HCT116 (cell line): ENCODE results near the gene DMD. TPM values are rescaled to one million over a fixed set of nuclear protein-coding genes. Genes with fewer than 3 reads are reported as not detected.

Experiments used
- ATAC-seq: fragments of 200-7000 bp; cut with Tn5 transposase; 2 replicates; pipeline ENCODE4 v1.9.1; 2020; ENCODE audit warnings: mild to moderate bottlenecking, moderate library complexity
- BruUV-seq: library from RNA; stranded (reverse); fragments of 400-500 nt; replicated peaks from 2 replicates; lab custom pipeline; 2021; lab: Mats Ljungman, UMichigan
- CTCF ChIA-PET: fragments of 300-600 bp; sonication (Branson Sonifier 250); formaldehyde crosslinking; loops from one replicate; lab custom pipeline; 2021; ENCODE audit warnings: antibody characterized with exemption; lab: Charles Lee
- POLR2A ChIA-PET: fragments of 300-600, 350-600 bp; sonication (Branson Sonifier 250); formaldehyde crosslinking; loops from one replicate; lab custom pipeline; 2021; ENCODE audit warnings: antibody characterized with exemption; lab: Charles Lee
- RAD21 ChIA-PET, 2 experiments: fragments of 300-600 bp; sonication (Branson Sonifier 250); formaldehyde crosslinking; loops; one replicate each; lab custom pipeline; 2023; ENCODE audit warnings: low total read pairs in 2 of 2; ENCODE audit not compliant: uncharacterized antibody in 2 of 2, unreplicated experiment in 2 of 2, low non-redundant PET in 1 of 2; lab: Charles Lee
- DNase-seq: peaks from one replicate; pipeline ENCODE4 v3.0.0-alpha.2; 2010; ENCODE audit warnings: low read depth, low spot score
- H2AFZ ChIP-seq: fragments of 200-600 bp; shearing (Covaris generic), sonication (generic); 2 replicates; pipeline ENCODE4 v1.6.1; 2017; ENCODE audit warnings: low read depth, mixed run types, mixed read lengths, antibody characterized with exemption, low read length; ENCODE audit not compliant: poor library complexity, severe bottlenecking
- H3K27ac ChIP-seq: 2 replicates; pipeline ENCODE4 v1.5.1; 2012; ENCODE audit warnings: low read depth, low read length
- H3K27me3 ChIP-seq: fragments of 200-600 bp; sonication (generic); 2 replicates; pipeline ENCODE4 v1.6.1; 2016; ENCODE audit warnings: mixed run types, low read length, mixed read lengths; ENCODE audit not compliant: insufficient read depth
- H3K36me3 ChIP-seq, 2 experiments: fragments of 200-500 bp in 1 of 2; fragments of 200-600 bp in 1 of 2; sonication (Bioruptor generic) in 1 of 2; sonication (generic) in 1 of 2; 2 replicates each; pipeline versions ENCODE4 v1.5.1 to v1.6.1; 2014 to 2016; ENCODE audit warnings: low read length in 2 of 2, inconsistent platforms in 1 of 2, mixed read lengths in 1 of 2, mixed run types in 1 of 2; ENCODE audit not compliant: insufficient read depth in 2 of 2, control insufficient read depth in 1 of 2
- H3K4me1 ChIP-seq, 2 experiments: fragments of 200-600 bp in 1 of 2; sonication (generic) in 1 of 2; 2 replicates each; pipeline versions ENCODE4 v1.5.1 to v1.6.1; 2012 to 2017; ENCODE audit warnings: low read length in 2 of 2, inconsistent platforms in 1 of 2, mild to moderate bottlenecking in 1 of 2, mixed read lengths in 1 of 2, mixed run types in 1 of 2, moderate library complexity in 1 of 2; ENCODE audit not compliant: insufficient read depth in 2 of 2, control insufficient read depth in 1 of 2
- H3K4me2 ChIP-seq: fragments of 200-600 bp; sonication (generic); 2 replicates; pipeline ENCODE4 v1.6.1; 2017; ENCODE audit warnings: mixed run types, low read length, mixed read lengths
- H3K4me3 ChIP-seq, 2 experiments: fragments of 200-600 bp in 1 of 2; sonication (generic) in 1 of 2; replicated peaks in 1 of 2; 2 replicates each; pipeline ENCODE4 v1.5.1; 2011 to 2016; ENCODE audit warnings: low read length in 2 of 2, control low read depth in 1 of 2, low read depth in 1 of 2, mild to moderate bottlenecking in 1 of 2, mixed read lengths in 1 of 2, mixed run types in 1 of 2
- H3K79me2 ChIP-seq: fragments of 200-600 bp; sonication (generic); 2 replicates; pipeline ENCODE4 v1.6.1; 2017; ENCODE audit warnings: mild to moderate bottlenecking, mixed run types, low read length, moderate library complexity, mixed read lengths; ENCODE audit not compliant: insufficient read depth
- H3K9ac ChIP-seq: fragments of 200-600 bp; sonication (generic); 2 replicates; pipeline ENCODE4 v1.6.1; 2016; ENCODE audit warnings: low read length, mixed read lengths
- H3K9me2 ChIP-seq: fragments of 200-600 bp; sonication (generic), shearing (Covaris generic); 2 replicates; pipeline ENCODE4 v1.6.1; 2017; ENCODE audit warnings: mixed run types, mild to moderate bottlenecking, moderate library complexity; ENCODE audit not compliant: insufficient read depth
- H3K9me3 ChIP-seq, 2 experiments: fragments of 200-500 bp in 1 of 2; fragments of 200-600 bp in 1 of 2; sonication (Bioruptor generic) in 1 of 2; sonication (generic) in 1 of 2; 2 replicates each; pipeline ENCODE4 v1.6.1; 2014 to 2017; ENCODE audit warnings: low read length in 2 of 2, mixed read lengths in 2 of 2, inconsistent platforms in 1 of 2, low read depth in 1 of 2, mild to moderate bottlenecking in 1 of 2, mixed run types in 1 of 2, moderate library complexity in 1 of 2; ENCODE audit not compliant: control insufficient read depth in 1 of 2, insufficient read depth in 1 of 2
- H4K20me1 ChIP-seq: fragments of 200-600 bp; sonication (generic), shearing (Covaris generic); 2 replicates; pipeline ENCODE4 v1.6.1; 2017; ENCODE audit warnings: mixed run types, mild to moderate bottlenecking, moderate library complexity; ENCODE audit not compliant: insufficient read depth
- CBX3 ChIP-seq: IDR thresholded peaks from 2 replicates; pipeline ENCODE4 v1.6.1; 2012; ENCODE audit warnings: low read depth
- CTCF ChIP-seq, 3 experiments: fragments of 200-600 bp in 1 of 3; sonication (generic) in 1 of 3; IDR thresholded peaks in 2 of 3; conservative IDR thresholded peaks in 1 of 3; 2 replicates each; pipeline ENCODE4 v1.5.1; 2012 to 2017; ENCODE audit warnings: low read depth in 2 of 3, low read length in 2 of 3, antibody characterized with exemption in 1 of 3, borderline replicate concordance in 1 of 3, control low read depth in 1 of 3, mild to moderate bottlenecking in 1 of 3, mixed read lengths in 1 of 3, mixed run types in 1 of 3, moderate library complexity in 1 of 3; ENCODE audit not compliant: insufficient read depth in 1 of 3
- ELF1 ChIP-seq: IDR thresholded peaks from 2 replicates; pipeline ENCODE4 v1.6.1; 2012; ENCODE audit warnings: low read depth, borderline replicate concordance
- EZH2 ChIP-seq: fragments of 200-600 bp; sonication (generic); IDR thresholded peaks from 2 replicates; pipeline ENCODE4 v1.6.1; 2017; ENCODE audit warnings: antibody characterized with exemption, mixed run types
- JUND ChIP-seq: IDR thresholded peaks from 2 replicates; pipeline ENCODE4 v1.6.1; 2012
- POLR2AphosphoS5 ChIP-seq: IDR thresholded peaks from 2 replicates; pipeline ENCODE4 v1.6.1; 2011; ENCODE audit warnings: mild to moderate bottlenecking, low read depth, low read length, moderate library complexity
- RAD21 ChIP-seq: IDR thresholded peaks from 2 replicates; pipeline ENCODE4 v1.6.1; 2012; ENCODE audit warnings: low read depth, mild to moderate bottlenecking
- SIN3A ChIP-seq: IDR thresholded peaks from 2 replicates; pipeline ENCODE4 v1.6.1; 2012; ENCODE audit warnings: low read depth
- SRF ChIP-seq: IDR thresholded peaks from 2 replicates; pipeline ENCODE4 v1.6.1; 2012; ENCODE audit warnings: low read depth
- TCF7L2 ChIP-seq: IDR thresholded peaks from 2 replicates; pipeline ENCODE4 v1.7.0; 2011; ENCODE audit warnings: borderline replicate concordance, inconsistent platforms; ENCODE audit not compliant: insufficient read depth, insufficient read length; ENCODE audit errors: extremely low read depth
- YY1 ChIP-seq: IDR thresholded peaks from 2 replicates; pipeline ENCODE4 v1.6.1; 2011; ENCODE audit warnings: low read length, low read depth, moderate library complexity, mild to moderate bottlenecking; ENCODE audit not compliant: insufficient replicate concordance; ENCODE audit errors: extremely low read depth
- ZFX ChIP-seq: fragments of 450-650 bp; IDR thresholded peaks from 2 replicates; pipeline ENCODE4 v1.6.1; 2017
- intact Hi-C: fragments of 100-400 bp; cut with micrococcal nuclease; formaldehyde crosslinking; loops from 2 replicates; pipeline ENCODE4 v1.10.0; 2022
- total RNA-seq: library from RNA; stranded (reverse); gene quantifications from one replicate; pipeline ENCODE4 v1.2.1, GENCODE V29; 2021; ENCODE audit not compliant: unreplicated experiment
- TF ChIP-seq, protein P1 (sequence below): IDR thresholded peaks from 2 replicates; pipeline ENCODE4 v1.6.1; 2012

Gene DMD
- total RNA-seq, 1 experiment from 2014 or later = 0.05 TPM

DNA sequence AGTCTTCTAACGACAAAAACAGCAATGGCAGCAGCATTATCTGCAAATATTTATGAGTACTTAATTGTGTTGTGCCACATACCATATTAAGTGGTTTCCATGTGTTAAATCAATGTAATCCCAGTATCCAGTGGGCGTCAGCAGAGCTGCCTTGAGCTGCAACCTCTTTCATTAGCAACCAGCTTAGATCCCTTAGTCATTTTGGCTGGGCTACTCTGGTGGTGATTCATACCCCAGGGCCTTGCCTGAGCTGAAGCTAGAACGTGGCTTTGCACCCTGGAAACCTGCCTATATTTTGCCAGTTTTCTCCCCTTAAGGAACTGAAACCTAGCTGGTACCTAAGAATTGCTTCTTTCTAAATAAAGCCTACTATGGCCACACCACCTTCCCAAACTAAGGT is 1665.2 kb downstream of the DMD start:
- no peak overlapping the region for H3K4me3 ChIP-seq
- no peaks in the 10 kb centered on the region for H3K27me3 ChIP-seq
- DNase-seq = no peak
- H4K20me1 ChIP-seq = no peaks in the 10 kb centered on the region
- no peak overlapping the region for H3K27ac ChIP-seq
- intact Hi-C loops = no loop called here
- no peak overlapping the region for H2AFZ ChIP-seq
- ChIA-PET RAD21 (no interaction called here), POLR2A (no interaction called here), CTCF (no interaction called here)
- no TSS peak for BruUV-seq
- H3K4me2 ChIP-seq = no peak overlapping the region
- H3K9me2 ChIP-seq = no peaks in the 10 kb centered on the region
- H3K79me2 ChIP-seq = no peaks in the 10 kb centered on the region
- H3K9ac ChIP-seq = no peak overlapping the region
- no peaks in the 10 kb centered on the region for H3K9me3 ChIP-seq
- no peak for TF ChIP-seq EZH2
- TF ChIP-seq, protein P1, sequence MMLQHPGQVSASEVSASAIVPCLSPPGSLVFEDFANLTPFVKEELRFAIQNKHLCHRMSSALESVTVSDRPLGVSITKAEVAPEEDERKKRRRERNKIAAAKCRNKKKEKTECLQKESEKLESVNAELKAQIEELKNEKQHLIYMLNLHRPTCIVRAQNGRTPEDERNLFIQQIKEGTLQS = no peak
- TF ChIP-seq YY1 = no peak
- no peak for TF ChIP-seq POLR2AphosphoS5
- no peak for TF ChIP-seq SIN3A
- TF ChIP-seq RAD21 = no peak
- no peak for TF ChIP-seq SRF
- no peak for TF ChIP-seq ZFX
- TF ChIP-seq CTCF (IDR thresholded peaks at IDR 0.05 in 2 of 3, conservative IDR thresholded peaks at IDR 0.05 in 1 of 3; ENCODE audit: borderline replicate concordance in 1 of 3, insufficient read depth in 1 of 3, low read depth in 2 of 3, low read length in 2 of 3) = no peak
- no peak for TF ChIP-seq CBX3
- no peak for TF ChIP-seq ELF1
- no peak for TF ChIP-seq JUND
- TF ChIP-seq TCF7L2 = no peak
- no peaks in the 10 kb centered on the region for H3K4me1 ChIP-seq
- no peaks in the 10 kb centered on the region for H3K36me3 ChIP-seq
- ATAC-seq = no peak
